ENCODE results near the gene STX16. TPM values are rescaled to one million over a fixed set of nuclear protein-coding genes. Genes with fewer than 3 reads are reported as not detected.

STX16 gene, protein sequence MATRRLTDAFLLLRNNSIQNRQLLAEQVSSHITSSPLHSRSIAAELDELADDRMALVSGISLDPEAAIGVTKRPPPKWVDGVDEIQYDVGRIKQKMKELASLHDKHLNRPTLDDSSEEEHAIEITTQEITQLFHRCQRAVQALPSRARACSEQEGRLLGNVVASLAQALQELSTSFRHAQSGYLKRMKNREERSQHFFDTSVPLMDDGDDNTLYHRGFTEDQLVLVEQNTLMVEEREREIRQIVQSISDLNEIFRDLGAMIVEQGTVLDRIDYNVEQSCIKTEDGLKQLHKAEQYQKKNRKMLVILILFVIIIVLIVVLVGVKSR
- 31.4 TPM for total RNA-seq

DNA sequence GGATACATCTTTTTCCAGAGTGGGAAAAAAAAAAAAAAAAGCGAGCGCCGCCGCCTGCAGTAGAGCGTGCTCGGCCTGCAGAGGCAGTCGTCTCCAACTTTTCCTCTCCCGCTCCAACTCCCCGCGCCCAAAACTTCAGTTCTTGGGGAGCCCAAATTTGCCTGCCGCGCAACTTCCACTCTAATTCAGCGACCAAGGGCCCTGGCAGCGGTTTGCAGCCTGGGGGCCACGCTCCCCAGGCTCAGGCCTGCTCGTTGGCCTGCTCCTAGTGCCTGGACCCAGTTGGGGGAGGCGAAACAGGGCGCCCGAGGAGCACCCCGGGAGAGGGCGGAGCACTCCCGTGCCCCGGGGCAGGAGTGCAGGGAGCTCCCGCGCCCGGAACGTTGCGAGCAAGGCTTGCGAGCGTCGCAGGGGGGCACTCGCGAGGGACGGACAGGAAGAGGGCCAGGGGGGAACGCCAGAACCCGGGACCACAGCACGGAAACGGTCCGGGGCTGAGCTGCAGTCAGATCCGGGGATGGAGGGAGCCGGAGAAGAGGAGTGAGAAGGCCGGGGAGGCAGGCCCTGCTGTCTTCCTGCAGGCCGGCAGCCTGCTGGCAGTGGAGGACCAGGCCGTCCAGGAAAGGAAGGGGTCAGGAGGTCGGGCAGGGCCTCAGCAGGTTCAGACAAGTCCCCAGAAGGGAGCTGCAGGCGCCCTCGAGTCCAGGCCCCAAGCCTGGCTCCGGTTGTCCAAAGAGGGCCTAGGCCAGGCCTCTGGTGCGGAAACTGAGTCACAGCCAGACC is at the start of gene STX16:
TSS of gene STX16 (plus strand) at position 508 of the 783 bp plus-strand sequence. CDS start 724 bp downstream, outside the sequence.
- DNase-seq (ENCODE audit: low spot score in 2 of 2) = peak; percentile 93
- FAIRE-seq = no peak

DNA sequence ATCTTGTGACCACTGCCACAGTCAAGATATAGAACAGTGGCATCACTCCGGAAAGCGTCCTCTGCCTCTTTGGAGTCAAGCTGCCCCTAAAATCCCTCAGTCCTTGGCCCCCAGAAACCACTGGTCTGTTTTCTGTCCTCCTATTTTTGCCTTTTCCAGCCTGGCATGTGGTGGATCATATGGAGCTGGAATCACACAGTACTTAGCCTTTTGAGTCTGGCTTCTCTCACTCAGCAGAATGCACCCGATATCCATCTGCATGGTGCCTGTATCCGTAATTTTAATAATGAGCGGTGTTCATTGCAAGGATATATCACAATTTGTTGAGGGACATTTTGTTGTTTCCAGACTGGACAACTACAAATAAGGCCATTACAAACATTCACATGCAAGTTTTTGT is 49.0 kb upstream of the STX16 start:
- FAIRE-seq (no peak), DNase-seq (ENCODE audit: low spot score in 2 of 2) (no peak)

DNA sequence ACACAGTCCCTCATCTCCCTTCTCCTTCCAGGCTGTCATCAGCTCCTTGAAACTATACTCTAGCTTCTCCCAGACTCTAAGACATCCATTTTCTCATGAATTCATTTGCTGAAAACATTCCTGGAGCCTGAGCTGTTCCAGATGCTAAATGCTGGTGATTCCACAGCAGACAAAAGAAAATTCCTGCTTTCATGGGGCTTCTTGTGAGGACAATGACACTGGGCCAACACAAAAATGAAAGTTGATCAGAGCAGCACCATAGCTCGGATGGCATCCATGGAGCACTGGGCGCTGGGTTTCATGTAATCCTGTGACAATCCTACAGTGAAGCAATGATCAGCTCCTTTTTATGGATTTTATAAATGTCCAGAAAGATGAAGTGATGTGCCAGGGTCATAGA is 47.4 kb upstream of the STX16 start:
- DNase-seq (ENCODE audit: low spot score in 2 of 2) = no peak
- FAIRE-seq = no peak

DNA sequence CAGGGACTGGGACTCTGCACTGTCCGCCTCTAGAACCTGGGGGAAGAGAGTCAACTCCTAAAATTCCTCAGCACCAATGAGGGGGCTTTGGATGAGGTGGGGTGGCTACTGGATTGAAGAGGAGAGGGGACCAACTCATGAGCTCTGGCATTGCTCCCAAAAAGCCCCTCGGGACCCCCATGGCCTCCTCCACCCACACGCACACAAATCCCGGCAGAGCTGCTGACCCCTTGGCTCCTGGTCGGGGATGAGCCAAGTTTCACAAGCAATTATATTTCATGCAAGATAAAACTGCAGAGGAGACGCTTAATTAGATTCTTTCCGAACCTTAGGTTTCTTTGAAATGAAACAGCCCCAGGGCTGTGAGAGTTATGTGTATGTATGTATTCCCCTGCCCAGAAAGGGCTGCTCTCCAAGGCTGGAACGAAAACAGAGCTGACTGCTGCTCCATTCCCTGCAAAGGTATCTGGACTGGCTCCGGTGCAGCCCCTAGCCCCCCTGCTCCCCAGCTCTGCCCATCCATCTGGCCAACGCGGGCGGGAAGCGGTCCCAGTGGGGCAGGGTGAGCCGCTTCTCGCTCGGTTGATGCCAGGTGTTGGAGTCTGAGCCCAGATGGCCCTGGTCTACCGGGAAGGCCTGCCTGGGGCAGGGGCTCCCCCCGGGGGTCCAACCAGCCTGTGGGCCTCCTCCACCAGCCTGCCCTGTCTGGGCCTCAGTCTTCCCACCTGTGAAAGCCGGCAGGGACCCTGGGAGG is 46.8 kb upstream of the STX16 start:
- no peak for FAIRE-seq

DNA sequence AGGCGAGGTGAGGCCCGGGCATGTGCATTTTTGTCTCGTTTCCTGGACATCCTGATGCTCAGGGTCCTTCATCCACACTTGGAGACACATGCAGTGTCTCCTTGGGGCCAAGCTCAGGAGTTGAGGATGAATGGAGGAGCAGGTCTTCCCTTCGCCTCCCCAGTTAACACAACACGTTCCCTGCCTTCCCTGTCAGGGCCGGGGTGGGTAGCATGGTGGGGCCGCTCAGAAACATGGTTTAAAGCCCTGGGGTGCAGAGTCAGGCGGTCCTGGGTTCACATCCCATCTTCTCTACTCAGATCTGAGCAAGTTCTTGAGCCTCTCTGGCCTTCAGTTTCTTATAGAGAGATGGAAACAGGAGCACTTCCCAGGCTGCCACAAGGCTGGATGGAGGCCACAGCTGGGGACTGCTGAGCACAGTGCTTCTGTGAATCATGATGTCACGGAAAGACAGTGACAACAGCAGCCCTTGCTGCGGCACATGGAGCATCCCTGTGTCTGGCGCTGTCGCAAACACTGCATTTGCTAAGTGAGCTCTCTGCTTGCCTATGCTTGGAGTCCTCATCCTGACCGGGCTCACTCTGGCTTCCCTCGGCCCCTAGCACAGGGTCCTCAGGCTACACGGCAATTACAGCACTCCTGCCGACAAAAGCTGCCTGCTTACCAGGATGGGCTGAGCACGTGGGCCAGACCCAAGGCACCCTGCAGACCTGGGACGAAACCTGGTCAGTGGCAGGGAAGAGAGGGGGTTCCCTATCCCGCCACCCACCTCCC is 45.6 kb upstream of the STX16 start:
- no peak for FAIRE-seq
- no peak for DNase-seq (ENCODE audit: low spot score in 2 of 2)

More for the DNA sequence above, 46.8 kb upstream of the STX16 start:
- no peak for DNase-seq (ENCODE audit: low spot score in 2 of 2)

DNA sequence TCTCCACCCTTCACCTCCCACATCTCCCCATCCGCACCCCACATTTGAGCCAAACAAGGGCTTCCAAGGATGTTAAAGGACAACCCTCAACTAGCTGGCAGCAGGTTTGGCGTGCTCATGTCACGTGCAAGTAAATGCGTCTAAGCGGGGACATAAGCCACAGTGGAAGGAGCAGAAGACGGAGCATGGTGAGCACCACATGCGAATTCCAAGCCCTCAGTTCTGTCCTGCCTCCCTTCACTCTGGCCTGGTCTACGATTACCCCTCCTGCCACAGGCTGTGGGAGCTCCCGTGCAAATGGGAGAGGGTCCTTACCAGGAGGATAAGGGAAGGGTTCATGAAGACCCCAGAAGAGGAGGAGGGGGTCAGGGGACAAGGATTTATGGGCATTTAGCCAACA is 44.9 kb upstream of the STX16 start:
- FAIRE-seq = no peak
- DNase-seq (ENCODE audit: low spot score in 2 of 2) = no peak

DNA sequence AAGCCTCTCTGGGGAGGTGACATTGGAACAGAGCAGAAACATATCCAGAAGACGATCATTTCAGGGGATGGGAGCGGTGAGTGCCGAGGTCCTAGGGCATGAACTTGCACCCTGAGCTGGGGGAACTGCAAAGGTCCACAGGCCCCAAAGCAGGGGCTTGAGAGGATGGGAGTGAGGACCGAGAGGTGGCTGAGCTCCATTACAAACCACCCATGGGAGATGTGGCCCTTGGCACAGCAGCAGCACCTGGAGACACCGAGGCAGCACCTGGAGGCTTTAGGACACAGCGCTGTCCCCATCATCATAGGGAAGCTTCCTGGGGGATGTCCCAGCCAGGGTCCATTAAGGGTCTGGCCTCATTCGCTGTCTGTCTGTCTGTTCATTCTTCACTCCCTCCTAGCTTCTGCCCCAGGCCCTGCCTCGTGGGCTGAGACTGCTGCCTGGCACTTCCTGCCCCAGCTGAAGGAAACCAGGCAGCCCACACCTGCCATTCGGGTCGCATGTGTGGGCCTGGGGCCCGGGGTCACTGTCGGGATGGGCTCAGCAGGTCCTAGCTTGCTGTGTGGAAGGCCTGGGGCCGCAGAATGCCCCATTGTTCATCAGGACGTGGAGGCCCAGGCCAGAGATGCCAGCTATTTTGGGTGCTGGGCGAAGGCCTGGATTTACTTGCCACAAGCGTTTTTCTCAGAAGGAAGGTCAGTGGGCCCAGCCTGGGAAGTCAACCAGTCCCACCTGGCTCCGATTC is 42.8 kb upstream of the STX16 start:
- no peak for FAIRE-seq

DNA sequence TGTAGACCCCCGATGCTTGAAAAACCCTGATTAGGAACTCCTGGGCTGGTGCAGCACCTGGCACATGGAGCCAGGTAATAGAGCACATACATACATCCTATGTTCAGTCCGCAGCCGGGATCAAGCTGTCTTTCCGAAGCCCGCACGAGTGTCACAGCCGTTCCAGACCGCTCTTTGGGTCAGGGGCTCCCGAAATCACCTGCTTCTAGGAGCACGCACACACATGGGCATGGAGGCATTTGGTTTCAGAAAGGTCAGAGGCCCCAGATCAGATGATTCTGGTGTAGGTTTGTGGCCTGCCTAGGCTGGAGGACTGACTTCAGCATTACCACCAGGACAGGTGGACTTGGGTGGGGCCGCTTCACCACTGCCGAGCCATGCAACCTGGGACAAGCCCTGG is 42.1 kb upstream of the STX16 start:
- DNase-seq (ENCODE audit: low spot score in 2 of 2) = no peak
- FAIRE-seq = no peak

More for the DNA sequence above, 42.8 kb upstream of the STX16 start:
- DNase-seq (ENCODE audit: low spot score in 2 of 2) = no peak

DNA sequence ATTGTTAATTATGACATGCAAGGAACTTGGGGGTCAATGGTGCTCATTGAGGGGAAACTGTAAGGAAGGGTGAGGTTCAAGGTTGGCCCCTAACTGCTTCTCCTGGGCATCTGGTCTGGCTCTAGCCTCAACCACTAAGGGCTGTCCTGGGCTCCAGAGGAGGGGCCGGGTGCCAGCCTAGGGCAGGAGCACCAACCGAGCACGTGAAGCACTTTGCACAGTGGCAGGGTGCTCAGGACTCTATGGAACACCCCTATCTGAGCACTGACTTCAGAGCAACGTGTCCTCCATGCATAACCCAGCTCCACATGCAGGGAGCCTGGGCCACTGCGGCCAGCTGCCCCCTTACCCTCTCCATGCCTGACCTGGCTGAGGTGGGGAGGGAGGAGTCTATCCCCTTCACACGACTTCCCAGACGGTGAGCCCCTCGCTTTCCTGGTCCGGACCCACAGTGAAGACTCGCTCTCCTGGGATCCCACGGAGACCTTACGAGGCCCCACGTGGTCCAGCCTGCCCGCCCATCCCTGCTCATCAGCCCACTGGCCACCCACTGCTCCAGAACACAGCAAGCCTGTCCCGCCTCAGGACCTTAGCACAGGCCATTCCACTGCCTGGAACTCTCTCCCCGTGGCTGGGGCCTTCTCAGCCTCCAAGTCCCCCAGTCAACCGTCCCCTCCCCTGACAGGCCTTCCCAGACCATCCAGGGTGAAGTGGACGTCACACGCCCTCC is 40.8 kb upstream of the STX16 start:
- FAIRE-seq = no peak
- DNase-seq (ENCODE audit: low spot score in 2 of 2) = no peak

DNA sequence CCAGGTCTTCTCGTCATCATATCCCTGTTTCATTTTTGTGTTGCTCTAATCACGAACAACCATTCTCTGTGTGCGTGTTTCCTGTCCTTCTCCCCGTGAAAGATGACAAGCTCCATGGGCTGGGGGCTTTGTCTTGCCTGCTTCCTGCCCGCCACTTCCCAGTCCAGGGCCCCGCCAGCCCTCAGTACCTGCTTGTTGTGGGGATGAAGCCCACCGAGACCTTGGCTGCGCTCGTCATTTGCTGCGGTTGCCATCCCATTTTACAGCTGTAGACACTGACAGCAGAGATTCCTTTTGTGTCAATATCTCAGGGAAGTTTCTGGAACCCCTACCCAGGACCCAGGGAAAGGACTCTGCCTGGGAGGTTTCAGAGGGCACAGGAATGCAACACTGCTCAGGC is 40.3 kb upstream of the STX16 start:
- FAIRE-seq (no peak), DNase-seq (ENCODE audit: low spot score in 2 of 2) (no peak)

DNA sequence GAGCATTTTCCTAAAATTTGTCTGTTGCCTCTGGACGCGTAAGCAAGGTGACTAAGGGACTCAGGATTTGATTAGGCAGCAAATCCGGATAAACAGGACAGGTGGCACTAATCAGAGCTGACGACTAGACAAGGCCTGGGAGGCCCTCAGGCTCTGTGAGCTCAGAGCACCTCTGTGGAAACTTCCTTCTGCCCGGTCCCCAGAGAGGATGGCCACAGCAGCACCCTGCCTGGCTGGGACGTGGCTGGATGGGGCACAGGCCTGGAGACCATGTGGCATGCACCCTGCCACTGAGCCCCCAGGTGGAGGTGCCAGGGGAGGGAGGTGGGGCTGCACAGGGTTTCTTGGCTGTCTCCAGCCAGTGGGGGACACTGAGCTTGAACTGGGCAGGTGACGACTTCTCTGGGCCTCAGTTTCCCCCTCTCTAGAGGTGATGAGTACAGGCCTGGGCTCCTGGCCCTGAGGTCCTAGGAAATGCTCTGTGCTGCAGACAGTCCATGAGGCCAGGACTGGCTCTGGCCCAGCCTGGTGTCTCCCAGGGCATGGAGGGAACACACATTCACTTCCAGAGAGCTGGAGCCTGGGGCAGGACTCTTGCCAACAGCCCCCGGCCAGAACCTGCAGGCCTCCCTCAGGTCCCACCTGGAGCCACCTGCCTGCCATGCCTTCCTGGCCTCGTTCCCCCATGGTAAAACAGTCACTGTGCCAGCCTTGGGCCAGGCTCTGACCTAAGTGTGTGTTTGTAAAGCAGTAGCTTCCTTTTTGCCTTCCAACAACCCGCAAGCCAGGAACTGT is 39.6 kb upstream of the STX16 start:
- FAIRE-seq = no peak
- no peak for DNase-seq (ENCODE audit: low spot score in 2 of 2)

DNA sequence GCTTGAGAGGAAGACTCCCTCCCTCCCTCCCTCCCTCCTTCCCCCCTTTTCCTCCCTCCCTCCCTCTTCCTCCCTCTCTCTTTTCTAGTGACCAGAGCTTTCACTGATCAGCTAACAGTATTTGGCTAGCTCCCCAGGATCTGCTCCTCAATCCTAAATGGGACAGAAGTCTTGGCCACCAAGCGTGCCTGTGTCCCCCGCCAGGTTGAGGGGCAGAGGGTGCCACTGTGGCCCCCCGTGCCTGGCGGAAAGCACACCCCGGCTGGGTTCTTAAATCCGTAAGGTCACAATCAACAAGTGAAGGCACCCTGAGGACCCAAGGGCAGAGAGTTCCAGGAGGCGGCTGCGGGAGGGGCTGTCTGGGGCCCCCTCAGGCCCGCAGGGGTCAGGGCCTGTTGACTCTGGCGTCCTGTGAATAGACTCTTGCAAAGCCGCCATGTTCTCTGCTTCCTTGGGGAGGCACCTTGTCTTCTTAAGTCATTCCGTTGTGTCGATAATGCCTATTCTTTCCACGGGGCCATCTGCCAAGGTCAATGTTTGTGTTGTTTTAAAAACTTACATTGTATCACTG is 38.9 kb upstream of the STX16 start:
- FAIRE-seq = no peak

DNA sequence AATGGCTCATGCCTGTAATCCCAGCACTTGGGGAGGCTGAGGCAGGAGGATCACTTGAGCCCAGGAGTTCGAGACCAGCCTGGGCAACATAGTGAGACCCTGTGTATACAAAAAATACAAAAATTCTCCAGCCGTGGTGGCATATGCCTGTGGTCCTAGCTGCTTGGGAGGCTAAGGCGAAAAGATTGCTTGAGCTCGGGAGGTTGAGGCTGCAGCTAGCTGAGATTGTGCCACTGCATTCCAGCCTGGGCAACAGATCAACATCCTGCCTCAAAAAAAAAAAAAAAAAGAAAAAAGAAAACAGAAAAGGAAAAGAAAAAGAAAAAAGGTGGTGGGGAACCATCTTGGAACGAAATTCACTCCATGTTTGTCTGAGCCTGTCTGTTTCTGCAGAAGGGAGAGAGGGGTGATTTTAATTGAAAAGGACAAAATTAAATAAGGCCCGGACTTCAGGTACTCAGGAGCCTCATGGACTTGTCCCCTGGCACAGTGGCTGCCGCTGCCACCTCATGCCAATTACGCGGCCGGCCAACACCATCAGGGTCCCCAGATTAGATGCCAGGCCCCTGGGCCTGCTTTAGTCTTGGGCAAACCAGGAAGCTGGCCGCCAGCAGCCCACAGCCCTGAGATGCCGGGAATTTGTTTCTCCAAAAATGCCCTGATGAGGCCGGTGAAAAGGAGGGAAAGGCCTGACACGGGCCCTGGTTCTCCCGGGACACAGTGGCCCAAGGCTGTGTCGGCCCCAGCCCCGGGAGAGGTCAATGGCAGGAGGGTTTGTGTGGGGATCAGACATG is 37.8 kb upstream of the STX16 start:
- DNase-seq (ENCODE audit: low spot score in 2 of 2) = no peak
- no peak for FAIRE-seq

More for the DNA sequence above, 38.9 kb upstream of the STX16 start:
- no peak for DNase-seq (ENCODE audit: low spot score in 2 of 2)

DNA sequence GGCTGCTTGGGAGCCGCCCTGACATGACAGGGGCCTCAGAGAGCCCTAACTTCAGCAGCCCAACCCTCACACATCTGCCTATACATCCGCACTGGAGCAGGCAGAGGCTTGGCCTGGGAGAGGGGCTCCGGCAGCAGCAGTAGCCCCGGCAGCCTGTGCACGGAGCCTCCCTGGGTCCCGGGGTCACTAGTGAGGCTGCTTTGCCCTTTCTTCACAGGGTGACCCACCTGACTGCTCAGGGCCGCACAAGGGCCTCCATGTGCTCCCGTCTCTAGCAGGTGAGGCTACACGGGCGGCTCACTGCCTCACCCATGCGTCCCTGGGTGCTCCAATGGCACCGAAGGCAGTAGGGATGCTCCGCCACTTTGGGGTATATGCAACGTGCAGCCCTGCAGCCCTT is 36.7 kb upstream of the STX16 start:
- no peak for DNase-seq (ENCODE audit: low spot score in 2 of 2)
- FAIRE-seq = no peak

DNA sequence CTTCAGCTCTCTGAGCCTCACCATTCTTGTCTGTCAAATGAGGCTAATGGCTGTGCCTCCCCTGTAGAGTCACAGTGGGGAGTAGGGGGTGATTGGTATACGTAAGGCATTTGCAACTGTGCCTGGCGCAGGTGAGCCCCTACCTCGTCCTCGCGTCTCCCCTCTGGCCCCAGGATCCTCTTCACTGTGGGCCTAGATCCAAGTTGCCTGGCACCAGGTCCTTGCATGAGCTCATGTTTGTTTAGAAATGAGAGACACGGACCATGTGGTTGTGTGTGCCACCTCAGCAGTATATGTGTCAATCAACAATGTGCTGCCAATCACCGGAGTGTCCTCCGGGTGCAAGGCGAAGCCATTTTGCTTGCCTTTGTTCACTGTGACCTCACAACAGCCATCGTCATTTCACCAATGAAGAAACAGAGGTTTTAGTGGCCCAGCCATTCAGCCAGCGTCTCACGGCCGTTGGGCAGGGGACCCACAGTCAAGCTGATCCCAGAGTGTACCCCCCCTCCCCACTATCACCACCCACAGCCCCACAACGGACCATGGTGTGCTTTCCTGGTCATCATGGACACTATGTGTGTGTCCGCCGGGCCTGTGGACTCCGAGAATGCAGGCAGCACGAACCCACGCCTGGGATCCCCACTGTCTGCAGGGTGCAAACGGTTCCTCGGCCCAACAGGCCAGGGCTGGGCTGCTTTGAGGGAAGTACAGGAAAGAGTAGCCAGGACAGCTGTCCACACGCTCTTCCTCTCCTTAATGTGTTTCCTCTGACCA is 35.9 kb upstream of the STX16 start:
- FAIRE-seq (no peak), DNase-seq (ENCODE audit: low spot score in 2 of 2) (no peak)

DNA sequence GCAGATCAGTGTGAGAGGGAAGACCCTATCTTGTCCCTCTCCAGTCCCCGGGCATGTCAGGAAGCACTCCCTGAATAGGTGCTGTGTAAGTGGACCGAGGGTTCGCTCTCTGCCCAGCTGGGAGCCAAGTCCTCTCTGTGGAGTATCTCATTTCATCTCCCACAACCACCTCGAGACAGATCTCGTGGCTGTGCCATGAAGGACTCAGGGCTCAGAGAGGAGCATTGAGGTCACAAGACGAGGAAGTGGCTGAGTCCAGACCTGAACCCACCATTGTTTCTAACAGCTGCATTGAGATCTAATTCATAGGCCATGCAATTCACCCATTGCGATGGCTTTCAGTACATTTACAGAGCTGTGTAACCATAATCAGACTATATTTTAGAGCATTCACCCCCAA is 34.7 kb upstream of the STX16 start:
- FAIRE-seq = no peak

More for the DNA sequence above, 34.7 kb upstream of the STX16 start:
- no peak for DNase-seq (ENCODE audit: low spot score in 2 of 2)
